ENCODE results near the gene BDH1. TPM values are rescaled to one million over a fixed set of nuclear protein-coding genes. Genes with fewer than 3 reads are reported as not detected.
"Not testable (repeated sequence)": the region's sequence is repeated elsewhere in the genome, so short reads cannot be mapped to it uniquely, and the experiment has no call there.

Gene BDH1
- total RNA-seq, 4 donors from 2014 or later = 44.4 to 60.6 (median 52.2) TPM

DNA sequence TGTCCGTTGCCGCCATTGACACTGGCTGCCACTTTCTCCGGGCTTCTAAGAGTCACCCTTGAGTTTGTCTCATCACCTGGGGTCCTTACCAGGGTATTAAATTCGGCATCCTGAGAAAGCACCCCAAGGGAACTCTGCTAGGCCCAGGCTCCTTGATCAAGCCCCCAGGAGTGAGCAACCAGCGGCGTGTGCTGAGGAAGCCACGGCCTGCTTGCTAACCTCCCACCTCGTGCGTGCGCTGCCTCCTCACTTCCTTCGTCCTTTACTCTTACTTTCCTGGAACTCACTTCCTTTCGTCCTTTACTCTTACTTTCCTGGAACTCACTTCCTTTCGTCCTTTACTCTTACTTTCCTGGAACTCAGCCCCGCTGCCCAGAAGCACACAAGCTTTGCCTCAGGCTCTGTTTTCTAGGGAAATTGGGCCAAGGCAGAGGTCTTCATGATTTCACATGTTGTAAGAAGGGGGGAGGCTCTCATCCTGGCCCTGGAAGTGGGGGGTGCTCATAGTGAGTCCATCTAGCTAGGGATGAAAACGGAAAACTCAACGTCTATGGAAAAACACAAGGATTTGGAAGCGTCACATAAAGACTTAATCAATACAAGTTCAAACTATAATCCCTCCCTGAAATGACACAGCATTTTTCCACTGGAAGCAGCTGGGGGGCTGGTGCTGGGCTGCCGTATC, 36.7 kb upstream of the BDH1 start:
- intact Hi-C loops (cut with DNase I) = no loop called here
- Histone ChIP-seq H3K4me3 (no peak overlapping the region), H3K27ac (no peak overlapping the region), H3K27me3 (no peaks in the 10 kb centered on the region), H3K4me1 (no peaks in the 10 kb centered on the region), H3K9me3 (no peaks in the 10 kb centered on the region), H3K36me3 (no peaks in the 10 kb centered on the region)
- no peak for TF ChIP-seq POLR2A (IDR thresholded peaks at IDR 0.05)
- TF ChIP-seq, protein P1, sequence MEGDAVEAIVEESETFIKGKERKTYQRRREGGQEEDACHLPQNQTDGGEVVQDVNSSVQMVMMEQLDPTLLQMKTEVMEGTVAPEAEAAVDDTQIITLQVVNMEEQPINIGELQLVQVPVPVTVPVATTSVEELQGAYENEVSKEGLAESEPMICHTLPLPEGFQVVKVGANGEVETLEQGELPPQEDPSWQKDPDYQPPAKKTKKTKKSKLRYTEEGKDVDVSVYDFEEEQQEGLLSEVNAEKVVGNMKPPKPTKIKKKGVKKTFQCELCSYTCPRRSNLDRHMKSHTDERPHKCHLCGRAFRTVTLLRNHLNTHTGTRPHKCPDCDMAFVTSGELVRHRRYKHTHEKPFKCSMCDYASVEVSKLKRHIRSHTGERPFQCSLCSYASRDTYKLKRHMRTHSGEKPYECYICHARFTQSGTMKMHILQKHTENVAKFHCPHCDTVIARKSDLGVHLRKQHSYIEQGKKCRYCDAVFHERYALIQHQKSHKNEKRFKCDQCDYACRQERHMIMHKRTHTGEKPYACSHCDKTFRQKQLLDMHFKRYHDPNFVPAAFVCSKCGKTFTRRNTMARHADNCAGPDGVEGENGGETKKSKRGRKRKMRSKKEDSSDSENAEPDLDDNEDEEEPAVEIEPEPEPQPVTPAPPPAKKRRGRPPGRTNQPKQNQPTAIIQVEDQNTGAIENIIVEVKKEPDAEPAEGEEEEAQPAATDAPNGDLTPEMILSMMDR (IDR thresholded peaks at IDR 0.05) = no peak
- WGBS, 2 donors = 76 to 79% methylated on average over 17 to 18 of the region's 18 CpGs
- no peak for DNase-seq

DNA sequence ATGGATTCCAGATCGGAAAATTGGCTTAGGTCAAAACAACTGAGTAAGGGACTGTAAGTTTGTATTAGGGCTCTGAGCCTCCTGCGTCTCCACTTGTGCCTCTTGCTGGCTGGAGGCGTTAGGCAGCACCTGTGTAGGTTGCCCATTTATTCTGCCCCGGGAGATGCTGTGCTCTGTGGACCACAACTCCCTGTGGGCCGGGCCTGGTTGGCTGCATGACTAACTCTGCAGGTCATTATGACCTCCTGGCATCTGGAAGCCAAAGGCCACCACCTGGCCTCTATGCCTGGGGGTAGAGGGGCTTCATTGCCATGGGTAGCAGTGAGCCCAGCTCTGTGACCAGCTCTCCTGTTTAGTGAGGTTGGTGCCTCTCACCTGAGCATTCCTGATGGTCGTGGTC, 36.0 kb upstream of the BDH1 start:
- TF ChIP-seq, protein P1 (IDR thresholded peaks at IDR 0.05) = no peak
- no peak for TF ChIP-seq POLR2A (IDR thresholded peaks at IDR 0.05)
- DNase-seq = no peak
- Histone ChIP-seq H3K9me3 (no peaks in the 10 kb centered on the region), H3K4me1 (no peaks in the 10 kb centered on the region), H3K4me3 (no peak overlapping the region), H3K27me3 (no peaks in the 10 kb centered on the region), H3K27ac (no peak overlapping the region), H3K36me3 (no peaks in the 10 kb centered on the region)
- intact Hi-C loops (cut with DNase I) = no loop called here
- 89 to 100% methylated on average over 1 to 5 of the region's 6 CpGs for WGBS, 2 donors

DNA sequence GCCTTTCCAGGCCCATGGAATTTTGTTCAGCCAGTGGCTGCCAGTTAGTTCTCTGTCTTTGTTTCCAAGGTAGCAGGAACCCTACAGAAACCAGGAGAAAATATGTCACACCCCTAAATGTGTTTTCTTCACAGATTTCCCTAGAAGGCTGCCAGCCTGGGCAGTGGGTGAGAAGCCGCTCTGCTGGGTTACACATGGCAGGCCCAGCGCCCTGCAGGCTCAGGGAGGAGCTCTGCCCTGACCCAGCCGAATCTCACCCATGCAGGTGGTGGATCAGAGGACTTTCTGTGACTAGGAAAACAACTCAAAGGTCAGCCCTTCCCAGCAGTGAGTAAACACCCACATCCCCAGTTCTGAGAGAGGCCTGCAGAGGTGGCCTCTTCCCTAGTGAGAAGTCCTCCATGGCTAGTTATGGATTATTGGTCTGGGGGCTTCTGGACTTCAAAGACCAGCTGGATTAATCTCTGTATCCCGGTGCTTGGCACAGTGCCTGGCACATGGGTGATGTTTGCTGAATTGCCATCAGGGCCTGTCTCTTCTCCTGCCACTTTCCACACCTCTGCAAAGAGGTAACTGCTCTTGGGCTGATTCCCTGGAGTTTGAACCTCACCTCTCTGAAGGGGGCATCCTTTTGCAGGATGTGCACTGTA, 34.7 kb upstream of the BDH1 start:
- no peak overlapping the region for H3K27ac ChIP-seq

DNA sequence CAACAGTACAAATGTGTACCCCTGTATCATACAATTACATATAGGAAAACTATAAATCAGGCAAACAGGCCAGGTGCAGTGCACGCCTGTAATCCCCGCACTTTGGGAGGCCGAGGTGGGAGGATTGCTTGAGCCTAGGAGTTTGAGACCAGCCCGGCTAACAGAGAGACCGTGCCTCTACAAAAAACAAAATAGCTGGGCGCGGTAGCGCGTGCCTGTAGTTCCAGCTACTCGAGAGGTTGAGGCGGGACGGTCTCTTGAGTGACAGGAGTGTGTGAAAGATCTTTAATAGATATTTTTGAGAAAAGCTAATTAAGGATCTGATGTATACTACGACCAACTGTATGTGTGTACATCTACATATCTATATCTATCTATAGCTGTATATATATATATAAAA, 33.8 kb upstream of the BDH1 start:
- 86 to 91% methylated on average over 13 of the region's 13 CpGs for WGBS, 2 donors
- DNase-seq = no peak
- intact Hi-C loops (cut with DNase I) = no loop called here
- H3K4me3 ChIP-seq = no peak overlapping the region
- no peaks in the 10 kb centered on the region for H3K36me3 ChIP-seq
- H3K9me3 ChIP-seq = no peaks in the 10 kb centered on the region
- H3K27ac ChIP-seq = no peak overlapping the region
- no peaks in the 10 kb centered on the region for H3K4me1 ChIP-seq
- H3K27me3 ChIP-seq = no peaks in the 10 kb centered on the region
- TF ChIP-seq POLR2A (IDR thresholded peaks at IDR 0.05) = no peak
- TF ChIP-seq, protein P1 (IDR thresholded peaks at IDR 0.05) = no peak

More for the DNA sequence above, 34.7 kb upstream of the BDH1 start:
- WGBS, 2 donors = 48% methylated on average over 4 of the region's 4 CpGs; no CpG with 5 or more reads in 1 of the 2 donors
- DNase-seq = no peak
- Histone ChIP-seq H3K27me3 (no peaks in the 10 kb centered on the region), H3K4me3 (no peak overlapping the region), H3K36me3 (no peaks in the 10 kb centered on the region), H3K9me3 (no peaks in the 10 kb centered on the region), H3K4me1 (no peaks in the 10 kb centered on the region)
- TF ChIP-seq POLR2A (IDR thresholded peaks at IDR 0.05) = no peak
- TF ChIP-seq, protein P1 (IDR thresholded peaks at IDR 0.05) = no peak
- intact Hi-C loops (cut with DNase I) = no loop called here

GRCh38 chr3:197586768-197587167, 31.0 kb upstream of the BDH1 start:
- H3K36me3 ChIP-seq; intact Hi-C loops (cut with DNase I); DNase-seq; H3K4me1 ChIP-seq; H3K4me3 ChIP-seq; H3K27me3 ChIP-seq; H3K27ac ChIP-seq; H3K9me3 ChIP-seq: not testable (repeated sequence)
- 82 to 92% methylated on average over 10 to 11 of the region's 11 CpGs for WGBS, 2 donors

Measured in esophagus squamous epithelium (tissue), 5 donors.